GM21786 (cell line): Measurements from ENCODE around the gene FOXK1.
"Not testable (repeated sequence)": the region's sequence is repeated elsewhere in the genome, so short reads cannot be mapped to it uniquely, and the experiment has no call there.

Experiments
- ATAC-seq: cut with Tn5 transposase; IDR thresholded peaks from one replicate; pipeline ENCODE4 v1.9.1; 2021; ENCODE audit not compliant: unreplicated experiment

Gene FOXK1

GRCh38 chr7:4783292-4783652, 101.2 kb downstream of the FOXK1 start:
- no peak for ATAC-seq

GRCh38 chr7:4783762-4784351, 101.8 kb downstream of the FOXK1 start:
- ATAC-seq: no peak

- no peak for ATAC-seq
Measured at GRCh38 chr7:4784799-4785198, 102.7 kb downstream of the FOXK1 start.

GRCh38 chr7:4785371-4785770, 103.3 kb downstream of the FOXK1 start:
- ATAC-seq: no peak

GRCh38 chr7:4786015-4786414, 103.9 kb downstream of the FOXK1 start:
- no peak for ATAC-seq

- no peak for ATAC-seq
Measured at GRCh38 chr7:4787541-4787940, 105.4 kb downstream of the FOXK1 start.

- ATAC-seq: no peak
Measured at GRCh38 chr7:4787947-4788626, 106.0 kb downstream of the FOXK1 start.

- no peak for ATAC-seq
Measured at GRCh38 chr7:4788627-4789189, 106.6 kb downstream of the FOXK1 start.

GRCh38 chr7:4789194-4790077, 107.3 kb downstream of the FOXK1 start:
- no peak for ATAC-seq

GRCh38 chr7:4790078-4790465, 108.0 kb downstream of the FOXK1 start:
- ATAC-seq: no peak

GRCh38 chr7:4790516-4790991, 108.5 kb downstream of the FOXK1 start:
- no peak for ATAC-seq

GRCh38 chr7:4791101-4791737, 109.1 kb downstream of the FOXK1 start:
- no peak for ATAC-seq

- peak; percentile 62 for ATAC-seq
Measured at GRCh38 chr7:4791738-4792536, 109.8 kb downstream of the FOXK1 start.

- ATAC-seq: no peak
Measured at GRCh38 chr7:4792537-4793126, 110.5 kb downstream of the FOXK1 start.

- ATAC-seq: not testable (repeated sequence)
Measured at GRCh38 chr7:4793385-4793993, 111.4 kb downstream of the FOXK1 start.

- ATAC-seq: not testable (repeated sequence)
Measured at GRCh38 chr7:4794171-4794570, 112.1 kb downstream of the FOXK1 start.

- no peak for ATAC-seq
Measured at GRCh38 chr7:4794591-4795350, 112.7 kb downstream of the FOXK1 start.

GRCh38 chr7:4796453-4796852, 114.4 kb downstream of the FOXK1 start:
- ATAC-seq: no peak
